ENCODE data around the gene C11orf71.
A peak's percentile ranks its signal among the peaks of the same experiment; 100 is the strongest.

The C11orf71 gene

DNA sequence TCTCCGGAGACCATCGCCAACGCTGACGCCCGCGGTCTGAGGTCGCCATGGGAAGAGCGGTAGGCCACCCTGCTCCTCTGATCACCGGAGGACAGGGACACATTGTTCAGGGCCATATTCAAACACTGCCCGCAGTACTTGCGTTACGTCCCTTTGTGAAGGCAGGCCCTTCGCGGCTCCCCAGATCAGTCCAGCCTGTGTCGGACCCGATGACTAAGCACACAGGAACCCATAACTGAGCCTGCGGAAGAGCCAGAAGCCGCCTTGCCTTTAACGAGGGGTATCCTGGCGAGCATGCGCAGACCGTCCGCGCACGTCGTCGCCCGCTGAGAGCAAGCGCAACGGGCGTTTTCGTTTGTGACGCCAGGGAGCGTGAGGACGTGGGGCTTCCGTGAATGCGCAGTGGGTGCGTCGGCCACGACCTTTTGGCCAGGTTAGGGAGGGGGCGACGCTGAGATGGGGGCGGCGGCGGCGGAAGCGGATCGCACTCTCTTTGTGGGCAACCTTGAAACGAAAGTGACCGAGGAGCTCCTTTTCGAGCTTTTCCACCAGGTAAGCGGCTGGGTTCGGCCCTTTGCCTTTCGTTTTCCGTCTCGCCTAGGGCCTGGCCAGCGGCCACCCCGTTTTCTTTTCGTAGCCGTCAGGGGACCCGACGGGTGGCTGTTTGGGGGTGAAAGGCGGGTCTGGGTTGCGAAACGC is at the start of gene C11orf71, which contains the start of gene RBM7:
TSS of gene C11orf71 (minus strand) at position 296 of the 699 bp plus-strand sequence. CDS start at position 116, 180 bp downstream.
TSS of gene RBM7 (plus strand) at position 451 of the 699 bp plus-strand sequence. CDS start at position 457, 6 bp downstream.
- DNase-seq (ENCODE audit: low spot score): peak; percentile 98

DNA sequence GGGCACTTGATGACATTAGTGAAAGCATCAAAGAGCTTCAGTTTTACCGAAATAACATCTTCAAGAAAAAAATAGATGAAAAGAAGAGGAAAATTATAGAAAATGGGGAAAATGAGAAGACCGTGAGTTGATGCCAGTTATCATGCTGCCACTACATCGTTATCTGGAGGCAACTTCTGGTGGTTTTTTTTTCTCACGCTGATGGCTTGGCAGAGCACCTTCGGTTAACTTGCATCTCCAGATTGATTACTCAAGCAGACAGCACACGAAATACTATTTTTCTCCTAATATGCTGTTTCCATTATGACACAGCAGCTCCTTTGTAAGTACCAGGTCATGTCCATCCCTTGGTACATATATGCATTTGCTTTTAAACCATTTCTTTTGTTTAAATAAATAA is 49.5 kb upstream of the C11orf71 start:
- DNase-seq (ENCODE audit: low spot score): no peak

- no peak for DNase-seq (ENCODE audit: low spot score)
These were observed 48.6 kb upstream of the C11orf71 start for GRCh38 chr11:114448749-114449482.

DNA sequence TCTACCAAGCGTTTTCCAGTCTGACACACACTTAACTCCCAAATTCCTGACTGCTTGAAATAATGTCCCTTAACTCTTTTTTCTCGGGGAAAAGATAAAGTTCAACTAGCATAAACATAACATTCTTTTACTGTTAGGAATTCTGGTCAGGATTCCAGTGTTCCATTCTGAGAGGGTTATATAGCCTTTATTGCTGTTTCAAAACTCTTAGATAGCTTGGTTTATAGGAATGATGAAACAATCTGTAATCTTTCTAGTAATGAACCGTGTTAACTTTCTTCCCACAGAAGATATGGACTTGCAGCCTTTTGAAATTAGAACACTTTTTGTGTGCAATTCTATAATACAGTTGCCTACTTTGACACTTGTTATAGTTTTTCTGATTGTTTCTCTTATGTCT is 47.6 kb upstream of the C11orf71 start:
- DNase-seq (ENCODE audit: low spot score): no peak

GRCh38 chr11:114447444-114447843 is 47.1 kb upstream of the C11orf71 start:
- no peak for DNase-seq (ENCODE audit: low spot score)

- DNase-seq (ENCODE audit: low spot score): no peak
These were observed 42.2 kb upstream of the C11orf71 start for GRCh38 chr11:114442536-114442935.

DNA sequence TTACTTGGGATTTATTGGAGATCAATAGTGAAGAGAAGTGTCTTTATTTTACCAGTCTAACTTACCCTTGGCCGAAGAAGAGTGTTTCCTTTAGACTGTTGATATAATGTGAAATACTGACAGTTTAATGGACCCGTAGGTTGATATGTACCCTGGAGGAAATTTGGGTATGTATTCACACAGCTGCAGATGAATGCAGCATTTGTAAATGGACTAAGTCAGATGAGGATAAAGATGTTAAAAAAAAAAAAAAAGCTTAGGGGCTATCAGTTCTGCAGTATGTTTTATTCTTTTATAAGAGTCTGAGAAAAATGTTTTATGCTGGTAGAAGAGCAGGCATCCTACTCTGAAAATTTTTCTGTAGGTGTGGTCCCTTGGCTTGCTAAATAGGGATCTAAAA is 41.6 kb upstream of the C11orf71 start:
- no peak for DNase-seq (ENCODE audit: low spot score)

DNA sequence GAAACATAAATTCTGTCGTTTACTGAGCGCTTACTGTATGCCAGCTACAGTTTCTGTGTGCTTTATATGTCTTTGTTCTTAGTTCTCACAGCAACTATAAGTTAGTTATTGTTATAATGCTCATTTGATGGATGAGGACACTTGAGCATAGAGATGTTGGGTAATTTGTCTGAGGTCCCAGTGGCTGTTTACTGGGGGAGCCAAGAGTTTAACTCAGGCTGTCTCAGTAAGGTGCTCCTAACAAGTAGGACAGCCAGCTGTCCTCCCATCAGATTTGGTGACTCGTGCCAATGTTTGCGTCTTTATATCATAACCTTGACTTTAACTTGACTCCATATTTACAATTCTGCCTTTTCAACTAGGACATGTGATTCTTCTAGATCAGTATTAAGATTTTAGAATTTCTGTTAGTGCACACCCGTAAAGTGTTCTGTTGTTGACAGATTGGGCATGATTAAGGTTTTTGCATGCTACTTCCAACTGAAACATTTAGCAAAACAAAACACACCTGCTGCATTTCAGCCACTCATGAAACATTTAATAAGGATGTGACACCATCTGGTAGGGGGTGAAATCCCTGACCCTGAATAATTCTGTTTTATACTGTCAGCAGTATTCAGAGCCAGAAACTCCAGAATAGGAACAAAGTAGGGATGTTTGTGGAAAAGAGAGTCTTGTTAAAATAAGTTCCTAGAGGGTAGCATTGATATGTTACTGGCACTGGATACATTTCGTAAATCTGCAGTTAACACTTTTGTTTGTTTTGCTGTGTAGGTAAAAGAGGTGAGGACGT is 40.9 kb upstream of the C11orf71 start:
- DNase-seq (ENCODE audit: low spot score): no peak

GRCh38 chr11:114440121-114440860 is 40.0 kb upstream of the C11orf71 start:
- DNase-seq (ENCODE audit: low spot score): no peak

GRCh38 chr11:114439229-114440120 is 39.2 kb upstream of the C11orf71 start, which contains the start of gene REXO2:
TSS of gene REXO2 (plus strand) at chr11:114439467. CDS start at chr11:114439529, 62 bp downstream.
- peak; percentile 96 for DNase-seq (ENCODE audit: low spot score)

DNA sequence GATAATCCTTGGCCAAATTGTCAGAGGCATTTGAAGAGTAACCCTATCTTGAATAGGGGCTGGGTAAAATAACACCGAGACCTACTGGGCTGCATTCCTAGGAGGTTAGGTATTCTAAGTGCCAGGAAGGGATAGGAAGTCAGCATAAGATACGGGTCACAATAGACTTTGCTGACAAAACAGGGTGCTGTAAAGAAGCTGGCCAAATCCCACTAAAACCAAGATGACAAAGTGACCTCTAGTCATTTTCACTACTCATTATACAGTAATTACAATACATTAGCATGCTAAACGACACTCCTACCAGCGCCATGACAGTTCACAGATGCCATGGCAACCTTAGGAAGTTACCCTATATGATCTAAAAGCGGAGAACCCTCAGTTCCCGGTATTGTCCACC is 38.0 kb upstream of the C11orf71 start:
- no peak for DNase-seq (ENCODE audit: low spot score)

DNA sequence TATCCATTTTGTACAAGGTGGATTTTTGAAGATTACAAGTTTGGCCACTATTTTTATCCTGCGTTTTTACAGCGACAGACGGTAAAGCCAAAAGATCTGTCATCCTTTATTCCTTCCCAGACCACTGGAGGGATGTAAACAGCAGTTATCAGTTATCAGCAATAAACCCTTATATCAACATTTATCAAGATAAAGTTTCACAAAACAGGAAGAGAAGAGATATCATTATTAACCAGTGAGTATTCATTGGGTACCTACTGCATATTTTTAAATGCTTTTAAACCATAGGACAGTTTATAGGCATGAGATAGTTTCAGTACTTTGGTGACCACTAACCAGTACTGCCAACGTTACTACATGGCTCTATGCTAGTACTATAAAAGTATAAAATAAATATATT is 33.1 kb upstream of the C11orf71 start:
- DNase-seq (ENCODE audit: low spot score): no peak

GRCh38 chr11:114432893-114433292 is 32.6 kb upstream of the C11orf71 start:
- DNase-seq (ENCODE audit: low spot score): no peak

GRCh38 chr11:114430290-114430689 is 30.0 kb upstream of the C11orf71 start:
- no peak for DNase-seq (ENCODE audit: low spot score)

- DNase-seq (ENCODE audit: low spot score): no peak
These were observed 26.0 kb upstream of the C11orf71 start for GRCh38 chr11:114426280-114426679.

DNA sequence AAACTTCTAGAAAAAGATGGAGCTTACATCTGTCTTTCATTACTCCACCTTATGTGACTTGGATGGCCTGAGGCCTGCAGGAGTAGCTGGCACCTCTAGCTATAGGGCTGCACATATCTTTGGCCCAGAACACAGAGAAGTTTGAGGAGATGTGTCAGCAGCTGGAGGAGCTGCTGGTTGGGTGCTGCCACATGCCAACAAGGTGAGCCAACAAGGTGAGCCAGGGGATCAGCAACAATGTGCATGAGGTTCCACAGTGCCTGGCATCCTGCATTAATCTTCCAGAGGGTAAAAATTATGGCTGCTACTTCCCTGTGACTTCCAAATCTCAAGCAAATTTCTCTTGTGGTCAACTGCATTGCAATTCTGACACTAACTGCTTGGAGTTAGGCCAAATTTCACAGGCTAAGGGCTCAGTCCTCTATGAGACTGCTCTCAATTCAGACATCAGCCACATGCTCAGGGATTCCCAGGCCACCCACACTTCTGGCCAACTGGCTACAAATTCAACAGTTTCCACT is 16.2 kb upstream of the C11orf71 start:
- no peak for DNase-seq (ENCODE audit: low spot score)

DNA sequence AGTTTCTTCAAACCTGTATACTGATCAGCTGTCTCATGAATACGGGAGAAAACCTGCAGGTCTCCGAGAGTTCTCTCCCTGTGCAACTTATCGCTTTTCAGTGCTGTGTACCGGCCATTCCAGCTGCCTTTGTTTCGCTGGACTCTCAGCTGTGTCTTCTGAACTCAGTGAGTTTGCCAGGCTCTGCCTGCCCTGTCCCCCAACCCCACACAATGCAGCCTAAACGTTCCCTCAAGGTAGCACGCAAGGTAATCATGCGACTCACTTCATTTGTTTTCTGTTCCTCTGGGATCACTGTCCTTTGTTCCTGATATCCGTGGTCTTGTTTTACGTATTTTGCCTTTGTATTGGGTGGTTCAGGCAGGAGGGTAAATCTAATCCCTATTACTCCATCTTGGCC is 13.6 kb upstream of the C11orf71 start:
- DNase-seq (ENCODE audit: low spot score): no peak

- DNase-seq (ENCODE audit: low spot score): no peak
These were observed 12.6 kb upstream of the C11orf71 start for GRCh38 chr11:114412946-114413345.

DNA sequence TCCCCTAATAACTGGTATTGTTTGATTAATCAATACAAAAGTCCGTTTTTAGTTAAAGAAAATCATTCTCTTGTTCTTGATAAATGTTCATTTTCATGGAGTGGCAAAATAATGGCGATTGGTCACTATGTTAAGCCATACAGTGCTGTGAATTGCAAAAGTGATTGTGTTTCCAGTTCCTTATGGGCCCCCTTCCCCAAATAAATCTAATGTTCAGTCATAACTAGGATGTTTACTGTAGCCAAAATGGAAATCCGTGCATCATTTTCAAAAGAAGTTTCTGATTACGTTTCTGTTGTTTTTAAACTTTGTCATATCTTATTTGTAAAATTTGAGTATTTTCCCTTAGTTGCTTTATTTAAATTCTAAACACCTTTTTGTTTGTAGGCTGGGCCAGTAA is 1.0 kb upstream of the C11orf71 start:
- DNase-seq (ENCODE audit: low spot score): no peak

DNA sequence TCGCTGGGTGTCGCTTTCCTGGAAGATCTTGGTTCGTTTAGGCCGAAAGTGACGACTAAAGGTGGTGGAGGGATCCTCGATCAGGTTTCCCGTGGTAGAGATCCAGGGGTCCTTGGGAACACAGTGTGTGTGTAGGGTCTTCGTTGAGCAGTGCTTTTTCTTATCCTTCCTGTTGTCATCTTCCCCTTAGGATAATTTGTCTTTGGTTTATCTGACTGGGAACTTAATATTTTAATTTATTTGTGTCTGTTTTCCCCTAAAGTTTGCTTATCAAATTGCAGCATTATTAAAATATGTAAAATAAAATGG is 558 bp upstream of the C11orf71 start:
- no peak for DNase-seq (ENCODE audit: low spot score)

Measured in activated CD4-positive, alpha-beta T cell treated with anti-CD3 and anti-CD28 coated beads, Interleukin-2, Interleukin-4, amounts not matched to agents 100 ng/mL and 50 ng/mL, durations not matched to agents 16 hours and 8 hours (primary cell).